22Rv1 (cell line): Measurements from ENCODE around the gene DCAF4.

ENCODE experiments used
- CTCF ChIP-seq: fragments of 450-650 bp; IDR thresholded peaks from 2 replicates; pipeline ENCODE4 v1.5.1; 2017; ENCODE audit warnings: mild to moderate bottlenecking
- ZFX ChIP-seq: fragments of 450-650 bp; IDR thresholded peaks from 2 replicates; pipeline ENCODE4 v1.6.1; 2017; ENCODE audit warnings: antibody characterized with exemption, borderline replicate concordance

GRCh38 chr14:72996916-72997315, 70.7 kb downstream of the DCAF4 start:
- no peak for TF ChIP-seq CTCF
- TF ChIP-seq ZFX, result no peak
